ENCODE data around the gene SLC37A1. TPM values are rescaled to one million over a fixed set of nuclear protein-coding genes. Genes with fewer than 3 reads are reported as not detected.

SLC37A1 gene
- total RNA-seq, 1 donor from 2014 or later, result 24.8 TPM

GRCh38 chr21:42545317-42545716 is 31.7 kb downstream of the SLC37A1 start:
- Mint-ChIP-seq H3K27me3 (no peaks in the 10 kb centered on the region), H3K36me3 (peaks cover 11% of the 10 kb centered on the region), H3K27ac (no peak overlapping the region), H3K9me3 (no peaks in the 10 kb centered on the region), H3K4me3 (no peak overlapping the region), H3K4me1 (ENCODE audit: unreplicated experiment) (peaks cover under 1% of the 10 kb centered on the region)
- TF ChIP-seq, protein P1, sequence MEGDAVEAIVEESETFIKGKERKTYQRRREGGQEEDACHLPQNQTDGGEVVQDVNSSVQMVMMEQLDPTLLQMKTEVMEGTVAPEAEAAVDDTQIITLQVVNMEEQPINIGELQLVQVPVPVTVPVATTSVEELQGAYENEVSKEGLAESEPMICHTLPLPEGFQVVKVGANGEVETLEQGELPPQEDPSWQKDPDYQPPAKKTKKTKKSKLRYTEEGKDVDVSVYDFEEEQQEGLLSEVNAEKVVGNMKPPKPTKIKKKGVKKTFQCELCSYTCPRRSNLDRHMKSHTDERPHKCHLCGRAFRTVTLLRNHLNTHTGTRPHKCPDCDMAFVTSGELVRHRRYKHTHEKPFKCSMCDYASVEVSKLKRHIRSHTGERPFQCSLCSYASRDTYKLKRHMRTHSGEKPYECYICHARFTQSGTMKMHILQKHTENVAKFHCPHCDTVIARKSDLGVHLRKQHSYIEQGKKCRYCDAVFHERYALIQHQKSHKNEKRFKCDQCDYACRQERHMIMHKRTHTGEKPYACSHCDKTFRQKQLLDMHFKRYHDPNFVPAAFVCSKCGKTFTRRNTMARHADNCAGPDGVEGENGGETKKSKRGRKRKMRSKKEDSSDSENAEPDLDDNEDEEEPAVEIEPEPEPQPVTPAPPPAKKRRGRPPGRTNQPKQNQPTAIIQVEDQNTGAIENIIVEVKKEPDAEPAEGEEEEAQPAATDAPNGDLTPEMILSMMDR (conservative IDR thresholded peaks at IDR 0.05), result no peak
- no peak for DNase-seq (ENCODE audit: extremely low spot score, unreplicated experiment)

- TF ChIP-seq, protein P1 (conservative IDR thresholded peaks at IDR 0.05), result no peak
- H3K27ac Mint-ChIP-seq, result no peak overlapping the region
- H3K9me3 Mint-ChIP-seq, result peaks cover 1% of the 10 kb centered on the region
- H3K4me3 Mint-ChIP-seq, result no peak overlapping the region
- DNase-seq (ENCODE audit: extremely low spot score, unreplicated experiment), result no peak
- H3K27me3 Mint-ChIP-seq, result no peaks in the 10 kb centered on the region
- H3K4me1 Mint-ChIP-seq (ENCODE audit: unreplicated experiment), result no peaks in the 10 kb centered on the region
- H3K36me3 Mint-ChIP-seq, result peaks cover 13% of the 10 kb centered on the region
Measured at GRCh38 chr21:42545745-42546144, 32.1 kb downstream of the SLC37A1 start.

GRCh38 chr21:42546433-42546832 is 32.8 kb downstream of the SLC37A1 start:
- Mint-ChIP-seq H3K9me3 (peaks cover 6% of the 10 kb centered on the region), H3K27ac (no peak overlapping the region), H3K4me1 (ENCODE audit: unreplicated experiment) (no peaks in the 10 kb centered on the region), H3K27me3 (no peaks in the 10 kb centered on the region), H3K4me3 (no peak overlapping the region), H3K36me3 (peaks cover 18% of the 10 kb centered on the region)
- TF ChIP-seq, protein P1 (conservative IDR thresholded peaks at IDR 0.05), result no peak
- DNase-seq (ENCODE audit: extremely low spot score, unreplicated experiment), result no peak

DNA sequence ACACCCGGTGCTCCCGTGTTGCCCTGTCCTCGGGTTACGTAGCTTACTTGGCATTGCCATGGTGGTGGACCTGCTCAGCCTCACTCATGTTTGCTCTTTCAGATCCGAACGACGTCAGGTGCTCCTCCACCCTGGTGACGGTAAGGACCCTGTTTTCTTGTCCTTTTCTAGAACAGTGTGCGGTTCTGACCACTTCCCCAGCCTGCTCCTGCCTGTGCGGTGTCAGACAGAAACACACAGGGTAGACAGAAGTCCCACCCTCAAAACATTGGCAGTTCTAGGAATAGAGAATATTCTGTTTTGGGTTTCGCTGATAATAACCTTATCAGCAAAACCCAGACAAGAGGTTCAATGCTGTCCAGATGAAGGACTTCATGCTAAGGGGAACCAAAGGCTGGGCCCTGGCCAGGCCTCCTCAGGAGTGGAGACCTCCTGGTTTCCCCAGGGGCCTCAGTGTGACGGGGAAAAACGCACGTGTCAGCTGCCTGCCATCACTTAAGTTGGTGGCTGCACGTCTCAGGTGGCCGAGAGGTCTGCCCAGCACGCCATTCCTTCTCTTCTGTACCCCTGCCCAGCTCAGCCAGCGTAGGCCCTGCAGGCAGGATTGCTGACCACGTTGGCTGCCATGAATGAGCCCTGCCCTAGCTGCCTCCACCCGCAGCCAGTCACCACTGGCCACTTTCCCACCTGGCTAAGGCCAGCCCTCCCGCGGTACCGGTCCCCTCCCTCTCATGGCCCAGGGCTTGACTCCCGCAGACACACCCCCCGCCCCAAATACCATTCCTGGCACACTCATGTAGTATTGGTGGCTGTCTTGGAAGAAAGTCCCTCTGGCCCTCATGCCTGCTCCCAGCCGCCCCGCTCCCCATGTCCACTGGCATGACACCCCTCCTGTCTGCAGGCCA is 33.6 kb downstream of the SLC37A1 start:
- TF ChIP-seq, protein P1 (conservative IDR thresholded peaks at IDR 0.05), result no peak
- H3K27ac Mint-ChIP-seq, result no peak overlapping the region
- peaks cover 6% of the 10 kb centered on the region for H3K9me3 Mint-ChIP-seq
- H3K36me3 Mint-ChIP-seq, result peaks cover 18% of the 10 kb centered on the region
- DNase-seq (ENCODE audit: extremely low spot score, unreplicated experiment), result no peak
- H3K4me3 Mint-ChIP-seq, result no peak overlapping the region
- H3K4me1 Mint-ChIP-seq (ENCODE audit: unreplicated experiment), result no peaks in the 10 kb centered on the region
- no peaks in the 10 kb centered on the region for H3K27me3 Mint-ChIP-seq

GRCh38 chr21:42547906-42548365 is 34.3 kb downstream of the SLC37A1 start:
- Mint-ChIP-seq H3K27me3 (no peaks in the 10 kb centered on the region), H3K9me3 (peaks cover 6% of the 10 kb centered on the region), H3K4me1 (ENCODE audit: unreplicated experiment) (peaks cover 1% of the 10 kb centered on the region), H3K27ac (peak overlapping the region; percentile 61), H3K36me3 (peaks cover 18% of the 10 kb centered on the region), H3K4me3 (no peak overlapping the region)
- DNase-seq (ENCODE audit: extremely low spot score, unreplicated experiment), result no peak
- TF ChIP-seq, protein P1 (conservative IDR thresholded peaks at IDR 0.05), result no peak

Measured in type B pancreatic cell (in vitro differentiated cells).